Endothelial cell of umbilical vein (primary cell): ENCODE results near the gene COL1A2. TPM values are rescaled to one million over a fixed set of nuclear protein-coding genes. Genes with fewer than 3 reads are reported as not detected.

Experiments used
- BruUV-seq: library from RNA; stranded (reverse); fragments of 400-500 nt; replicated peaks from 2 replicates; lab custom pipeline; 2021; lab: Mats Ljungman, UMichigan
- CTCF ChIA-PET: fragments of 300-600, 350-600 bp; sonication (Branson Sonifier 250); formaldehyde crosslinking; loops from one replicate; lab custom pipeline; 2021; ENCODE audit warnings: antibody characterized with exemption, inconsistent platforms; lab: Charles Lee
- POLR2A ChIA-PET: fragments of 300-600, 350-600 bp; sonication (Branson Sonifier 250); formaldehyde crosslinking; loops from one replicate; lab custom pipeline; 2021; ENCODE audit warnings: antibody characterized with exemption, inconsistent platforms; lab: Charles Lee
- DNase-seq: peaks from one replicate; pipeline ENCODE4 v3.0.0-alpha.2; 2011; ENCODE audit warnings: low read depth, low spot score
- FAIRE-seq: peaks from 2 replicates; lab custom pipeline; 2011; peaks lifted over from hg19 to GRCh38; lab: Jason Lieb, UNC
- H2AFZ ChIP-seq: 2 replicates; pipeline ENCODE4 v1.6.0; 2012; ENCODE audit warnings: low read depth, low read length, control low read depth, inconsistent platforms
- H3K27ac ChIP-seq: 2 replicates; pipeline ENCODE4 v1.5.1; 2011; ENCODE audit warnings: low read depth, mild to moderate bottlenecking, control low read depth, low read length, moderate library complexity; ENCODE audit not compliant: insufficient read depth
- H3K27me3 ChIP-seq, 2 experiments: 2 replicates each; pipeline versions ENCODE4 v1.6.0 to v1.6.1; 2011; ENCODE audit warnings: low read length in 2 of 2, mixed read lengths in 1 of 2; ENCODE audit not compliant: control insufficient read depth in 2 of 2, insufficient read depth in 2 of 2
- H3K36me3 ChIP-seq, 2 experiments: 2 replicates in 1 of 2; 3 replicates in 1 of 2; pipeline ENCODE4 v1.5.1; 2011; ENCODE audit warnings: low read length in 2 of 2, mild to moderate bottlenecking in 1 of 2, moderate library complexity in 1 of 2; ENCODE audit not compliant: control insufficient read depth in 2 of 2, insufficient read depth in 2 of 2; ENCODE audit errors: extremely low read depth in 1 of 2
- H3K4me1 ChIP-seq: 3 replicates; pipeline ENCODE4 v1.5.1; 2011; ENCODE audit warnings: mild to moderate bottlenecking, low read length; ENCODE audit not compliant: control insufficient read depth, insufficient read depth; ENCODE audit errors: extremely low read depth
- H3K4me2 ChIP-seq: 2 replicates; pipeline ENCODE4 v1.6.1; 2011; ENCODE audit warnings: low read length, control low read depth, mixed read lengths; ENCODE audit not compliant: insufficient read depth
- H3K4me3 ChIP-seq, 3 experiments: fragments of 200-600 bp in 1 of 3; sonication (generic), shearing (Covaris generic) in 1 of 3; replicated peaks in 1 of 3; 2 replicates each; pipeline ENCODE4 v1.5.1; 2011 to 2016; ENCODE audit warnings: control low read depth in 3 of 3, low read length in 3 of 3, mild to moderate bottlenecking in 2 of 3, inconsistent platforms in 1 of 3, low read depth in 1 of 3, moderate library complexity in 1 of 3; ENCODE audit not compliant: insufficient read depth in 1 of 3
- H3K79me2 ChIP-seq: 2 replicates; pipeline ENCODE4 v1.6.0; 2012; ENCODE audit warnings: low read length, inconsistent platforms; ENCODE audit not compliant: control insufficient read depth, insufficient read depth
- H3K9ac ChIP-seq: replicated peaks from 2 replicates; pipeline ENCODE3; 2011; ENCODE audit warnings: low read length, control low read depth; ENCODE audit not compliant: insufficient read depth; ENCODE audit errors: extremely low read depth
- H3K9me1 ChIP-seq: replicated peaks from 3 replicates; pipeline ENCODE4 v1.6.0; 2011; ENCODE audit warnings: mild to moderate bottlenecking, low read length; ENCODE audit not compliant: control insufficient read depth, insufficient read depth; ENCODE audit errors: extremely low read depth
- H3K9me3 ChIP-seq: replicated peaks from 2 replicates; pipeline ENCODE4 v1.5.1; 2012; ENCODE audit warnings: low read length, inconsistent platforms; ENCODE audit not compliant: control insufficient read depth, insufficient read depth
- H4K20me1 ChIP-seq: replicated peaks from 2 replicates; pipeline ENCODE3; 2011; ENCODE audit warnings: mild to moderate bottlenecking, low read length; ENCODE audit not compliant: control insufficient read depth, insufficient read depth; ENCODE audit errors: extremely low read depth
- CTCF ChIP-seq, 2 donors: IDR thresholded peaks; 1 replicate in 1 of 2; 2 replicates in 1 of 2; pipeline ENCODE4 v1.5.1; 2011; ENCODE audit warnings: low read length in 2 of 2, mild to moderate bottlenecking in 2 of 2, moderate library complexity in 2 of 2, control low read depth in 1 of 2, inconsistent platforms in 1 of 2, low read depth in 1 of 2; ENCODE audit not compliant: insufficient read depth in 1 of 2; ENCODE audit errors: extremely low read depth in 1 of 2
- EZH2 ChIP-seq: IDR thresholded peaks from 2 replicates; pipeline ENCODE4 v1.6.1; 2012; ENCODE audit warnings: borderline replicate concordance, low read depth, mild to moderate bottlenecking, moderate library complexity, low read length, inconsistent platforms; ENCODE audit not compliant: severe bottlenecking
- FOS ChIP-seq: IDR thresholded peaks from 2 replicates; pipeline ENCODE4 v1.6.1; 2011; ENCODE audit warnings: mild to moderate bottlenecking, low read length, moderate library complexity, borderline replicate concordance; ENCODE audit not compliant: insufficient read depth
- GATA2 ChIP-seq: IDR thresholded peaks from 2 replicates; pipeline ENCODE4 v1.7.0; 2011; ENCODE audit warnings: low read depth, mild to moderate bottlenecking, moderate library complexity, mixed read lengths, low read length; ENCODE audit not compliant: insufficient read length, insufficient read depth
- JUN ChIP-seq: IDR thresholded peaks from 2 replicates; pipeline ENCODE4 v1.6.1; 2011; ENCODE audit warnings: borderline replicate concordance, low read depth; ENCODE audit not compliant: insufficient read length, insufficient read depth
- MAX ChIP-seq: IDR thresholded peaks from 2 replicates; pipeline ENCODE4 v1.6.1; 2011; ENCODE audit not compliant: insufficient read depth, insufficient read length
- MYC ChIP-seq: IDR thresholded peaks from one replicate; pipeline ENCODE4 v1.6.1; 2011; ENCODE audit warnings: mild to moderate bottlenecking, low read depth, low read length
- POLR2A ChIP-seq: IDR thresholded peaks from 2 replicates; pipeline ENCODE4 v1.6.1; 2012; ENCODE audit warnings: low read depth, mild to moderate bottlenecking, control low read depth, low read length
- POLR2AphosphoS5 ChIP-seq: IDR thresholded peaks from 2 replicates; pipeline ENCODE4 v1.6.1; 2012; ENCODE audit warnings: low read depth, mild to moderate bottlenecking, control low read depth, low read length, moderate library complexity; ENCODE audit not compliant: insufficient read depth
- dilution Hi-C: fragments of 300-500 bp; cut with MboI; formaldehyde crosslinking; loops from one replicate; pipeline ENCODE4 v1.15.0; 2019; ENCODE audit warnings: low sequenced_read_pairs; ENCODE audit not compliant: extremely low pct_ligation_motif_present
- intact Hi-C: fragments of 100-400 bp; cut with micrococcal nuclease; formaldehyde crosslinking; loops from one replicate; pipeline ENCODE4 v1.10.0; 2022
- polyA plus RNA-seq, 4 experiments: library from polyadenylated mRNA; depleted of rRNA in 3 of 4; stranded (reverse) in 3 of 4; unstranded in 1 of 4; fragments of >200 nt; gene quantifications; 2 replicates each; pipeline versions ENCODE4 v1.2.1 to v1.2.3, GENCODE V29; 2011 to 2012; ENCODE audit warnings: missing spikeins in 1 of 4
- total RNA-seq: library from RNA; stranded (reverse); gene quantifications from 2 replicates; pipeline ENCODE4 v1.2.3, GENCODE V29; 2021

Gene COL1A2
- total and polyA plus RNA-seq, 2 donors (not counting 3 experiments of a cell fraction or from before 2014, with no cell fraction given) = 28.9 to 40.8 TPM

GRCh38 chr7:94411188-94411466, 16.4 kb downstream of the COL1A2 start:
- H3K36me3 ChIP-seq = peaks cover 0 to 7% of the 10 kb centered on the region in 2 experiments
- TF ChIP-seq FOS (no peak), CTCF (IDR thresholded peaks at IDR 0.05; ENCODE audit: extremely low read depth in 1 of 2, insufficient read depth in 1 of 2, low read depth in 1 of 2, low read length in 2 of 2) (no peak), GATA2 (no peak), MYC (no peak)
- intact Hi-C loops = no loop called here
- no peak overlapping the region for H3K27ac ChIP-seq
- no peak overlapping the region for H3K9ac ChIP-seq
- H4K20me1 ChIP-seq = no peaks in the 10 kb centered on the region
- ChIA-PET CTCF (interaction anchor here (1.1 to 2.0 kb wide), 3 partner anchors 16 to 122 kb away, joined by 4 to 10 read pairs (median 7); no protein-coding TSS in a partner anchor), POLR2A (no interaction called here)
- H3K79me2 ChIP-seq = no peaks in the 10 kb centered on the region
- H2AFZ ChIP-seq = no peak overlapping the region
- no peak for FAIRE-seq
- no peak overlapping the region for H3K4me2 ChIP-seq
- dilution Hi-C loops = no loop called here
- no peak overlapping the region for H3K4me3 ChIP-seq
- no peak for DNase-seq
- no peaks in the 10 kb centered on the region for H3K9me1 ChIP-seq
- no peaks in the 10 kb centered on the region for H3K27me3 ChIP-seq
- peaks cover 6% of the 10 kb centered on the region for H3K4me1 ChIP-seq
- BruUV-seq = no TSS peak
- no peaks in the 10 kb centered on the region for H3K9me3 ChIP-seq

GRCh38 chr7:94412762-94413322, 18.1 kb downstream of the COL1A2 start:
- Histone ChIP-seq H3K36me3 (peaks cover 0 to 7% of the 10 kb centered on the region in 2 experiments), H4K20me1 (no peaks in the 10 kb centered on the region), H3K9me1 (no peaks in the 10 kb centered on the region), H3K4me3 (no peak overlapping the region), H3K9me3 (no peaks in the 10 kb centered on the region), H3K9ac (no peak overlapping the region), H3K79me2 (no peaks in the 10 kb centered on the region), H3K4me2 (no peak overlapping the region), H2AFZ (no peak overlapping the region), H3K4me1 (peaks cover 6% of the 10 kb centered on the region), H3K27ac (no peak overlapping the region), H3K27me3 (no peaks in the 10 kb centered on the region)
- FAIRE-seq (peak; percentile 38), DNase-seq (no peak)
- intact Hi-C loops (no loop called here), dilution Hi-C loops (no loop called here)
- CTCF ChIA-PET = interaction anchor here (1.0 kb wide), 1 partner anchor 18 kb away, joined by 3 read pairs; the partner anchor contains the start of gene COL1A2
- POLR2A ChIA-PET = no interaction called here
- TF ChIP-seq FOS (no peak), POLR2A (no peak), CTCF (IDR thresholded peaks at IDR 0.05; ENCODE audit: extremely low read depth in 1 of 2, insufficient read depth in 1 of 2, low read depth in 1 of 2, low read length in 2 of 2) (no peak), MYC (no peak), MAX (no peak), EZH2 (no peak), POLR2AphosphoS5 (no peak), JUN (no peak)
- no TSS peak for BruUV-seq
